ENCODE results near the gene LGI1.
A peak's percentile ranks its signal among the peaks of the same experiment; 100 is the strongest.

The LGI1 gene

GRCh38 chr10:93766918-93767317, 9.2 kb downstream of the LGI1 start:
- H3K9ac ChIP-seq (ENCODE audit: insufficient read length, low read depth): no peak overlapping the region
- H3K9me3 ChIP-seq (ENCODE audit: insufficient read depth, low read length): no peaks in the 10 kb centered on the region
- no peaks in the 10 kb centered on the region for H3K27me3 ChIP-seq (ENCODE audit: insufficient read depth, insufficient read length)
- no peaks in the 10 kb centered on the region for H3K4me1 ChIP-seq (ENCODE audit: insufficient read depth, insufficient read length)
- no peak overlapping the region for H3K4me3 ChIP-seq (ENCODE audit: insufficient read length, low read depth)
- H3K36me3 ChIP-seq (ENCODE audit: insufficient read depth, insufficient read length, low read length): no peaks in the 10 kb centered on the region
- no peak for TF ChIP-seq YY1 (IDR thresholded peaks at IDR 0.05; ENCODE audit: insufficient read depth, insufficient read length)
- no peak for TF ChIP-seq ZNF274 (IDR thresholded peaks at IDR 0.05; ENCODE audit: low read depth, low read length)
- no peak for TF ChIP-seq SUZ12 (IDR thresholded peaks at IDR 0.05; ENCODE audit: extremely low read depth, insufficient read depth, insufficient read length)
- DNase-seq (ENCODE audit: low read depth, low spot score): peak; percentile 46

GRCh38 chr10:93767724-93768399, 10.1 kb downstream of the LGI1 start:
- Histone ChIP-seq H3K9ac (ENCODE audit: insufficient read length, low read depth) (no peak overlapping the region), H3K36me3 (ENCODE audit: insufficient read depth, insufficient read length, low read length) (no peaks in the 10 kb centered on the region), H3K4me3 (ENCODE audit: insufficient read length, low read depth) (no peak overlapping the region), H3K9me3 (ENCODE audit: insufficient read depth, low read length) (no peaks in the 10 kb centered on the region), H3K4me1 (ENCODE audit: insufficient read depth, insufficient read length) (no peaks in the 10 kb centered on the region), H3K27me3 (ENCODE audit: insufficient read depth, insufficient read length) (no peaks in the 10 kb centered on the region)
- no peak for DNase-seq (ENCODE audit: low read depth, low spot score)
- no peak for TF ChIP-seq SUZ12 (IDR thresholded peaks at IDR 0.05; ENCODE audit: extremely low read depth, insufficient read depth, insufficient read length)
- TF ChIP-seq YY1 (IDR thresholded peaks at IDR 0.05; ENCODE audit: insufficient read depth, insufficient read length): no peak
- TF ChIP-seq ZNF274 (IDR thresholded peaks at IDR 0.05; ENCODE audit: low read depth, low read length): no peak

GRCh38 chr10:93768892-93769291, 11.2 kb downstream of the LGI1 start:
- Histone ChIP-seq H3K9me3 (ENCODE audit: insufficient read depth, low read length) (no peaks in the 10 kb centered on the region), H3K36me3 (ENCODE audit: insufficient read depth, insufficient read length, low read length) (no peaks in the 10 kb centered on the region), H3K27me3 (ENCODE audit: insufficient read depth, insufficient read length) (no peaks in the 10 kb centered on the region), H3K4me3 (ENCODE audit: insufficient read length, low read depth) (no peak overlapping the region), H3K4me1 (ENCODE audit: insufficient read depth, insufficient read length) (no peaks in the 10 kb centered on the region), H3K9ac (ENCODE audit: insufficient read length, low read depth) (no peak overlapping the region)
- no peak for DNase-seq (ENCODE audit: low read depth, low spot score)
- TF ChIP-seq SUZ12 (IDR thresholded peaks at IDR 0.05; ENCODE audit: extremely low read depth, insufficient read depth, insufficient read length) (no peak), YY1 (IDR thresholded peaks at IDR 0.05; ENCODE audit: insufficient read depth, insufficient read length) (no peak), ZNF274 (IDR thresholded peaks at IDR 0.05; ENCODE audit: low read depth, low read length) (no peak)

GRCh38 chr10:93771354-93771753, 13.6 kb downstream of the LGI1 start:
- Histone ChIP-seq H3K36me3 (ENCODE audit: insufficient read depth, insufficient read length, low read length) (no peaks in the 10 kb centered on the region), H3K9me3 (ENCODE audit: insufficient read depth, low read length) (no peaks in the 10 kb centered on the region), H3K4me1 (ENCODE audit: insufficient read depth, insufficient read length) (no peaks in the 10 kb centered on the region), H3K27me3 (ENCODE audit: insufficient read depth, insufficient read length) (no peaks in the 10 kb centered on the region), H3K9ac (ENCODE audit: insufficient read length, low read depth) (no peak overlapping the region), H3K4me3 (ENCODE audit: insufficient read length, low read depth) (no peak overlapping the region)
- no peak for DNase-seq (ENCODE audit: low read depth, low spot score)
- TF ChIP-seq YY1 (IDR thresholded peaks at IDR 0.05; ENCODE audit: insufficient read depth, insufficient read length) (no peak), SUZ12 (IDR thresholded peaks at IDR 0.05; ENCODE audit: extremely low read depth, insufficient read depth, insufficient read length) (no peak), ZNF274 (IDR thresholded peaks at IDR 0.05; ENCODE audit: low read depth, low read length) (no peak)

- no peaks in the 10 kb centered on the region for H3K4me1 ChIP-seq (ENCODE audit: insufficient read depth, insufficient read length)
- no peaks in the 10 kb centered on the region for H3K36me3 ChIP-seq (ENCODE audit: insufficient read depth, insufficient read length, low read length)
- H3K9ac ChIP-seq (ENCODE audit: insufficient read length, low read depth): no peak overlapping the region
- H3K4me3 ChIP-seq (ENCODE audit: insufficient read length, low read depth): no peak overlapping the region
- no peaks in the 10 kb centered on the region for H3K9me3 ChIP-seq (ENCODE audit: insufficient read depth, low read length)
- TF ChIP-seq ZNF274 (IDR thresholded peaks at IDR 0.05; ENCODE audit: low read depth, low read length) (no peak), SUZ12 (IDR thresholded peaks at IDR 0.05; ENCODE audit: extremely low read depth, insufficient read depth, insufficient read length) (no peak), YY1 (IDR thresholded peaks at IDR 0.05; ENCODE audit: insufficient read depth, insufficient read length) (no peak)
- no peak for DNase-seq (ENCODE audit: low read depth, low spot score)
- no peaks in the 10 kb centered on the region for H3K27me3 ChIP-seq (ENCODE audit: insufficient read depth, insufficient read length)
These were observed 15.4 kb downstream of the LGI1 start for GRCh38 chr10:93773120-93773519.

GRCh38 chr10:93773705-93774104, 16.0 kb downstream of the LGI1 start:
- H3K36me3 ChIP-seq (ENCODE audit: insufficient read depth, insufficient read length, low read length): no peaks in the 10 kb centered on the region
- no peak for DNase-seq (ENCODE audit: low read depth, low spot score)
- H3K4me1 ChIP-seq (ENCODE audit: insufficient read depth, insufficient read length): no peaks in the 10 kb centered on the region
- TF ChIP-seq ZNF274 (IDR thresholded peaks at IDR 0.05; ENCODE audit: low read depth, low read length): no peak
- TF ChIP-seq YY1 (IDR thresholded peaks at IDR 0.05; ENCODE audit: insufficient read depth, insufficient read length): no peak
- TF ChIP-seq SUZ12 (IDR thresholded peaks at IDR 0.05; ENCODE audit: extremely low read depth, insufficient read depth, insufficient read length): no peak
- H3K9ac ChIP-seq (ENCODE audit: insufficient read length, low read depth): no peak overlapping the region
- H3K4me3 ChIP-seq (ENCODE audit: insufficient read length, low read depth): no peak overlapping the region
- no peaks in the 10 kb centered on the region for H3K27me3 ChIP-seq (ENCODE audit: insufficient read depth, insufficient read length)
- H3K9me3 ChIP-seq (ENCODE audit: insufficient read depth, low read length): no peaks in the 10 kb centered on the region

- H3K4me3 ChIP-seq (ENCODE audit: insufficient read length, low read depth): no peak overlapping the region
- H3K27me3 ChIP-seq (ENCODE audit: insufficient read depth, insufficient read length): no peaks in the 10 kb centered on the region
- H3K36me3 ChIP-seq (ENCODE audit: insufficient read depth, insufficient read length, low read length): no peaks in the 10 kb centered on the region
- no peaks in the 10 kb centered on the region for H3K9me3 ChIP-seq (ENCODE audit: insufficient read depth, low read length)
- TF ChIP-seq YY1 (IDR thresholded peaks at IDR 0.05; ENCODE audit: insufficient read depth, insufficient read length) (no peak), SUZ12 (IDR thresholded peaks at IDR 0.05; ENCODE audit: extremely low read depth, insufficient read depth, insufficient read length) (no peak), ZNF274 (IDR thresholded peaks at IDR 0.05; ENCODE audit: low read depth, low read length) (no peak)
- no peak overlapping the region for H3K9ac ChIP-seq (ENCODE audit: insufficient read length, low read depth)
- DNase-seq (ENCODE audit: low read depth, low spot score): no peak
- H3K4me1 ChIP-seq (ENCODE audit: insufficient read depth, insufficient read length): no peaks in the 10 kb centered on the region
These were observed 17.6 kb downstream of the LGI1 start for GRCh38 chr10:93775356-93775755.

Measured in NT2/D1 (cell line).